ENCODE results near the gene ATAD2B.
"Not testable (repeated sequence)": the region's sequence is repeated elsewhere in the genome, so short reads cannot be mapped to it uniquely, and the experiment has no call there.

The ATAD2B gene

GRCh38 chr2:23756593-23757292 lies 170.2 kb downstream of the ATAD2B start:
- in situ Hi-C loops (cut with HindIII; ENCODE audit: low sequenced_read_pairs): no loop called here

GRCh38 chr2:23754970-23755369 lies 172.0 kb downstream of the ATAD2B start:
- in situ Hi-C loops (cut with HindIII; ENCODE audit: low sequenced_read_pairs): no loop called here

GRCh38 chr2:23753291-23754010 lies 173.5 kb downstream of the ATAD2B start:
- in situ Hi-C loops (cut with HindIII; ENCODE audit: low sequenced_read_pairs): no loop called here

GRCh38 chr2:23751747-23752265 lies 175.1 kb downstream of the ATAD2B start:
- in situ Hi-C loops (cut with HindIII; ENCODE audit: low sequenced_read_pairs): no loop called here

GRCh38 chr2:23746141-23746863 lies 180.6 kb downstream of the ATAD2B start:
- in situ Hi-C loops (cut with HindIII; ENCODE audit: low sequenced_read_pairs): no loop called here

GRCh38 chr2:23745726-23746105 lies 181.2 kb downstream of the ATAD2B start:
- in situ Hi-C loops (cut with HindIII; ENCODE audit: low sequenced_read_pairs): no loop called here

GRCh38 chr2:23745068-23745725 lies 181.7 kb downstream of the ATAD2B start:
- in situ Hi-C loops (cut with HindIII; ENCODE audit: low sequenced_read_pairs): no loop called here

GRCh38 chr2:23736783-23737182 lies 190.1 kb downstream of the ATAD2B start:
- in situ Hi-C loops (cut with HindIII; ENCODE audit: low sequenced_read_pairs): not testable (repeated sequence)

GRCh38 chr2:23734416-23734815 lies 192.5 kb downstream of the ATAD2B start:
- in situ Hi-C loops (cut with HindIII; ENCODE audit: low sequenced_read_pairs): no loop called here

GRCh38 chr2:23723029-23723428 lies 203.9 kb downstream of the ATAD2B start:
- in situ Hi-C loops (cut with HindIII; ENCODE audit: low sequenced_read_pairs): not testable (repeated sequence)

GRCh38 chr2:23722255-23722654 lies 204.7 kb downstream of the ATAD2B start:
- in situ Hi-C loops (cut with HindIII; ENCODE audit: low sequenced_read_pairs): no loop called here

- in situ Hi-C loops (cut with HindIII; ENCODE audit: low sequenced_read_pairs): no loop called here
Measured at GRCh38 chr2:23721454-23721826, 205.5 kb downstream of the ATAD2B start.

GRCh38 chr2:23720705-23721453 lies 206.0 kb downstream of the ATAD2B start:
- in situ Hi-C loops (cut with HindIII; ENCODE audit: low sequenced_read_pairs): no loop called here

- in situ Hi-C loops (cut with HindIII; ENCODE audit: low sequenced_read_pairs): no loop called here
Measured at GRCh38 chr2:23719716-23720115, 207.2 kb downstream of the ATAD2B start.

GRCh38 chr2:23718931-23719700 lies 207.8 kb downstream of the ATAD2B start:
- in situ Hi-C loops (cut with HindIII; ENCODE audit: low sequenced_read_pairs): no loop called here

- in situ Hi-C loops (cut with HindIII; ENCODE audit: low sequenced_read_pairs): no loop called here
Measured at GRCh38 chr2:23713351-23713750, 213.6 kb downstream of the ATAD2B start.

GRCh38 chr2:23712756-23713151 lies 214.2 kb downstream of the ATAD2B start:
- in situ Hi-C loops (cut with HindIII; ENCODE audit: low sequenced_read_pairs): no loop called here

- in situ Hi-C loops (cut with HindIII; ENCODE audit: low sequenced_read_pairs): no loop called here
Measured at GRCh38 chr2:23711979-23712755, 214.8 kb downstream of the ATAD2B start.

GRCh38 chr2:23709311-23709710 lies 217.6 kb downstream of the ATAD2B start:
- in situ Hi-C loops (cut with HindIII; ENCODE audit: low sequenced_read_pairs): no loop called here

All from DLD1 (cell line).